Liver (tissue), 3 donors: ENCODE data around the gene F12.
"Not testable (repeated sequence)": the region's sequence is repeated elsewhere in the genome, so short reads cannot be mapped to it uniquely, and the experiment has no call there.

Experiments
- ATF3 ChIP-seq: IDR thresholded peaks from 2 replicates; pipeline ENCODE4 v1.6.1; 2016; ENCODE audit warnings: antibody characterized with exemption
- CTCF ChIP-seq: fragments of 150-350 bp; IDR thresholded peaks from 2 replicates; pipeline ENCODE4 v1.5.1; 2017; ENCODE audit warnings: improper control_type of control experiment, low read depth, low read length; ENCODE audit not compliant: missing input control
- EGR1 ChIP-seq, 2 donors: IDR thresholded peaks; 2 replicates each; pipeline ENCODE4 v1.6.1; 2016 to 2018; ENCODE audit warnings: antibody characterized with exemption in 2 of 2, low read depth in 2 of 2
- GABPA ChIP-seq, 2 donors: IDR thresholded peaks in 1 of 2; conservative IDR thresholded peaks in 1 of 2; 2 replicates each; pipeline ENCODE4 v1.6.1; 2016; ENCODE audit warnings: antibody characterized with exemption in 2 of 2, mild to moderate bottlenecking in 1 of 2, moderate library complexity in 1 of 2
- HNF4A ChIP-seq, 2 donors: conservative IDR thresholded peaks; 2 replicates each; pipeline ENCODE4 v1.6.1; 2016; ENCODE audit warnings: antibody characterized with exemption in 2 of 2, mild to moderate bottlenecking in 2 of 2
- HNF4G ChIP-seq: IDR thresholded peaks from 2 replicates; pipeline ENCODE4 v1.6.1; 2016; ENCODE audit warnings: antibody characterized with exemption
- JUND ChIP-seq, 2 donors: IDR thresholded peaks; 2 replicates each; pipeline ENCODE4 v1.6.1; 2016; ENCODE audit warnings: antibody characterized with exemption in 2 of 2
- MAX ChIP-seq: IDR thresholded peaks from 2 replicates; pipeline ENCODE4 v1.6.1; 2016; ENCODE audit warnings: antibody characterized with exemption
- RAD21 ChIP-seq, 2 donors: IDR thresholded peaks; 2 replicates each; pipeline ENCODE4 v1.6.1; 2016; ENCODE audit warnings: antibody characterized with exemption in 2 of 2, mild to moderate bottlenecking in 2 of 2
- REST ChIP-seq: IDR thresholded peaks from 2 replicates; pipeline ENCODE4 v1.6.1; 2016; ENCODE audit warnings: antibody characterized with exemption, mild to moderate bottlenecking
- SP1 ChIP-seq: IDR thresholded peaks from 2 replicates; pipeline ENCODE4 v1.6.1; 2018; ENCODE audit warnings: antibody characterized with exemption, mild to moderate bottlenecking
- TAF1 ChIP-seq: conservative IDR thresholded peaks from 2 replicates; pipeline ENCODE4 v1.6.1; 2016; ENCODE audit warnings: antibody characterized with exemption, mild to moderate bottlenecking
- YY1 ChIP-seq: IDR thresholded peaks from 2 replicates; pipeline ENCODE4 v1.6.1; 2016; ENCODE audit warnings: antibody characterized with exemption, mild to moderate bottlenecking
- ZBTB33 ChIP-seq: IDR thresholded peaks from 2 replicates; pipeline ENCODE4 v1.6.1; 2016; ENCODE audit warnings: antibody characterized with exemption
- donor health status: healthy.
- donor health status: healthy.

- not testable (repeated sequence) for TF ChIP-seq CTCF; HNF4G; MAX; SP1; EGR1 (IDR thresholded peaks at IDR 0.05; ENCODE audit: low read depth in 2 of 2); TAF1; ZBTB33; YY1; ATF3; JUND (IDR thresholded peaks at IDR 0.05); HNF4A (conservative IDR thresholded peaks at IDR 0.05); RAD21 (IDR thresholded peaks at IDR 0.05); GABPA (IDR thresholded peaks at IDR 0.05 in 1 of 2, conservative IDR thresholded peaks at IDR 0.05 in 1 of 2); REST
Measured at GRCh38 chr5:177417081-177417480, 7.7 kb upstream of the F12 start.
